Nephron progenitor cell (in vitro differentiated cells): ENCODE results near the gene SUMF1.

ENCODE experiments used
- DNase-seq: peaks from one replicate; pipeline ENCODE4 v3.0.0; 2021
- H3K27ac Mint-ChIP-seq: 2 replicates; pipeline ENCODE4 v1.8.0; 2021; ENCODE audit warnings: mild to moderate bottlenecking, moderate library complexity, mixed read lengths
- H3K27me3 Mint-ChIP-seq: 2 replicates; pipeline ENCODE4 v1.8.0; 2021; ENCODE audit warnings: mild to moderate bottlenecking, low read depth, mixed read lengths; ENCODE audit not compliant: poor library complexity
- H3K36me3 Mint-ChIP-seq: 2 replicates; pipeline ENCODE4 v1.8.0; 2021; ENCODE audit warnings: low read depth, mixed read lengths
- H3K4me1 Mint-ChIP-seq: 2 replicates; pipeline ENCODE4 v1.8.0; 2021; ENCODE audit warnings: mixed read lengths
- H3K4me3 Mint-ChIP-seq: 2 replicates; pipeline ENCODE4 v1.8.0; 2021; ENCODE audit warnings: mild to moderate bottlenecking, moderate library complexity, mixed read lengths
- H3K9me3 Mint-ChIP-seq: 2 replicates; pipeline ENCODE4 v1.8.0; 2021; ENCODE audit warnings: mild to moderate bottlenecking, moderate library complexity, mixed read lengths
- TF ChIP-seq, protein P1 (sequence below): fragments of 200-600 bp; sonication (generic); IDR thresholded peaks from 2 replicates; pipeline ENCODE4 v1.5.0; 2021; ENCODE audit warnings: antibody characterized with exemption

The SUMF1 gene

GRCh38 chr3:4472312-4472711 is 5.2 kb upstream of the SUMF1 start:
- Mint-ChIP-seq H3K4me1 (peaks cover 24% of the 10 kb centered on the region), H3K4me3 (no peak overlapping the region), H3K36me3 (no peaks in the 10 kb centered on the region), H3K27ac (no peak overlapping the region), H3K9me3 (peaks cover 3% of the 10 kb centered on the region), H3K27me3 (peaks cover 7% of the 10 kb centered on the region)
- TF ChIP-seq, protein P1, sequence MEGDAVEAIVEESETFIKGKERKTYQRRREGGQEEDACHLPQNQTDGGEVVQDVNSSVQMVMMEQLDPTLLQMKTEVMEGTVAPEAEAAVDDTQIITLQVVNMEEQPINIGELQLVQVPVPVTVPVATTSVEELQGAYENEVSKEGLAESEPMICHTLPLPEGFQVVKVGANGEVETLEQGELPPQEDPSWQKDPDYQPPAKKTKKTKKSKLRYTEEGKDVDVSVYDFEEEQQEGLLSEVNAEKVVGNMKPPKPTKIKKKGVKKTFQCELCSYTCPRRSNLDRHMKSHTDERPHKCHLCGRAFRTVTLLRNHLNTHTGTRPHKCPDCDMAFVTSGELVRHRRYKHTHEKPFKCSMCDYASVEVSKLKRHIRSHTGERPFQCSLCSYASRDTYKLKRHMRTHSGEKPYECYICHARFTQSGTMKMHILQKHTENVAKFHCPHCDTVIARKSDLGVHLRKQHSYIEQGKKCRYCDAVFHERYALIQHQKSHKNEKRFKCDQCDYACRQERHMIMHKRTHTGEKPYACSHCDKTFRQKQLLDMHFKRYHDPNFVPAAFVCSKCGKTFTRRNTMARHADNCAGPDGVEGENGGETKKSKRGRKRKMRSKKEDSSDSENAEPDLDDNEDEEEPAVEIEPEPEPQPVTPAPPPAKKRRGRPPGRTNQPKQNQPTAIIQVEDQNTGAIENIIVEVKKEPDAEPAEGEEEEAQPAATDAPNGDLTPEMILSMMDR, result no peak
- DNase-seq, result no peak

DNA sequence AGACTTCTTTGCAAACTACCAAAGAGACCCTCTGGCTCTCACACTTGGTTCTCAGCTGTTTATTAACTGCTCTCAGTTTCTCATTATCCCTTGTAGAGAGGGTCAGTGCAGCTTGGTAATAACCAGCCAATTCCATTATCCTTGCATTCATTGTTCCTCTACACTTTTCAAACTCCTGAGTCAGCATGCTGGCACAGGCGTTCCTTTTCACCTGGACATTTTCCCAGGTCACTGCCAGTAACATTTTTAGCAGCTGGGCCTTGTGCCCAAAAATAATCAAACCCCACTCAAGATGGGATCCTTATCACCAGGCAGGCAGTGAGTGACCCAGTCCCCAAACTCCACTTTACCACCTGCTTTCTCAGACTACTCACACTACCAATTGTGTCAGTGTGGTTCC is 4.8 kb upstream of the SUMF1 start:
- H3K4me1 Mint-ChIP-seq, result peaks cover 26% of the 10 kb centered on the region
- peaks cover 3% of the 10 kb centered on the region for H3K9me3 Mint-ChIP-seq
- H3K36me3 Mint-ChIP-seq, result no peaks in the 10 kb centered on the region
- H3K27me3 Mint-ChIP-seq, result peaks cover 7% of the 10 kb centered on the region
- DNase-seq, result no peak
- no peak overlapping the region for H3K27ac Mint-ChIP-seq
- no peak overlapping the region for H3K4me3 Mint-ChIP-seq
- TF ChIP-seq, protein P1, result no peak

- Mint-ChIP-seq H3K27me3 (no peaks in the 10 kb centered on the region), H3K27ac (peak overlapping the region; percentile 83), H3K9me3 (no peaks in the 10 kb centered on the region), H3K36me3 (no peaks in the 10 kb centered on the region), H3K4me1 (peaks cover 29% of the 10 kb centered on the region), H3K4me3 (peak overlapping the region; percentile 95)
- TF ChIP-seq, protein P1, result no peak
- DNase-seq, result no peak
Observed at GRCh38 chr3:4467522-4467867, 426 bp upstream of the SUMF1 start.

GRCh38 chr3:4464576-4464975 is 2.5 kb downstream of the SUMF1 start:
- H3K36me3 Mint-ChIP-seq, result no peaks in the 10 kb centered on the region
- H3K4me1 Mint-ChIP-seq, result peaks cover 21% of the 10 kb centered on the region
- no peak for DNase-seq
- no peaks in the 10 kb centered on the region for H3K9me3 Mint-ChIP-seq
- TF ChIP-seq, protein P1, result no peak
- H3K27ac Mint-ChIP-seq, result no peak overlapping the region
- H3K27me3 Mint-ChIP-seq, result no peaks in the 10 kb centered on the region
- peak overlapping the region; percentile 95 for H3K4me3 Mint-ChIP-seq

DNA sequence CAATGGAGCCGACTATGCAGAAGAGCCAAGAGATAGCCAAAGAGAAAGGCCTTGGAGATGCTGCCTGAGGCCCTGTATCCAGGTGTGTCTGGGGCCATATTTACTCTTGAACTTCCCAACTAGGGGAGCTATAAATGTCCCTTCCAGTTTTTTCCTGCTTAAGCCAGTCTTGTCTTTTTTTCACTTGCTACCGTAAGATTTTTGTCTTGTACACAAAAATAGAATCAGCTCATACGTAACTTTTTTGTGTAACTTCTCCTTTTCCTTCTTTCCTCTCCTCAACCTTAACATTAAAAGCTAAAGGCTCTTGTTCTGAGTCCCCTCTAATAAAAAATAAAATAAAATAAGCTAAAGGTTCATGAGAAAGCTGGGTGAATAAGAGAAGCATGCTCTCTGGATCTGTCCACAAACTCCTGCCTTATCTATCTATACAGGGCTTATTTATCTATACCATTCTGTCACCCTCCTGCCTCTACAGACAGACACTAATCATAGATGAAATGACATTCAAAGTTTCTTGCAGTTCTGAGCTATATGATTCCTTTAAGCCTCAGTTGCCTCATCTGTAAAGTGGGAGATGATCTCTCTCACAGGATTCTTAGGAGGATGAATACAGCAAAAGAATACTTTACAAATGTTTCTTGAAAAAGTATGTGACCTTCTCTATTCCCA is 4.6 kb downstream of the SUMF1 start:
- no peak overlapping the region for H3K4me3 Mint-ChIP-seq
- no peak for DNase-seq
- H3K36me3 Mint-ChIP-seq, result peaks cover 8% of the 10 kb centered on the region
- H3K27ac Mint-ChIP-seq, result no peak overlapping the region
- H3K4me1 Mint-ChIP-seq, result peaks cover 18% of the 10 kb centered on the region
- no peaks in the 10 kb centered on the region for H3K27me3 Mint-ChIP-seq
- H3K9me3 Mint-ChIP-seq, result no peaks in the 10 kb centered on the region
- TF ChIP-seq, protein P1, result no peak

DNA sequence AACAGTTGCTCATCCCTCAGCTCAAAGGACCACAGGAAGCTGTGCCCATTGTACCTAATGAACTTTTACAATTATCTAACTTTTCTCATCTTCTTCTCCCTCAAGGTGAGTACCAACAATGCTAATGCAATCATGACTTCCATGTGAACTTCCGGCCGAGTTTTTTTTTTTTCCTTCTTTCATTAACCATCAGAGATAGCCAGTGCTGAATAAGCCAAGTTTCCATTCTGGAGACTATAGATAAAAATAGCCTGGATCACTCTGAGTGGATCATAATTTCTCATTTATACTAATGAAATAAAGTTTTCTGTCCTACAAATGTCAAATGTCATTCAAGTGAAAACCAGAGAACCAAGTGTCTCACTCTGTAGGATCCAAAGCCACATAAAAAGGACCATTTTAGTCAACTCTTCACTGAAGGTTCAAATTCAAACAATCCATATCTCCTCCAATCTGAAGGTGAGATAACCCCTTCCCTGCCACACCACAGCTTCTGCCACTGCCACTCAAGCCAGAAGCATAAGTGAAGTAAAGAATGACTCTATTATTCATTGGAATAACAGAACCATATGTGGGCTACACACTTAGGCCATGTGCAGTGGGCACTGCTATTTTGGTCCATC is 5.5 kb downstream of the SUMF1 start:
- no peak for DNase-seq
- Mint-ChIP-seq H3K36me3 (peaks cover 10% of the 10 kb centered on the region), H3K27ac (no peak overlapping the region), H3K9me3 (no peaks in the 10 kb centered on the region), H3K4me1 (peaks cover 11% of the 10 kb centered on the region), H3K27me3 (no peaks in the 10 kb centered on the region), H3K4me3 (no peak overlapping the region)
- TF ChIP-seq, protein P1, result no peak
